ENCODE measurements around the gene LGALS9.

- TF ChIP-seq CTCF (optimal IDR thresholded peaks at IDR 0.05 in 1 of 3, IDR thresholded peaks at IDR 0.05 in 1 of 3, conservative IDR thresholded peaks at IDR 0.05 in 1 of 3; ENCODE audit: extremely low read depth in 1 of 3, insufficient read depth in 2 of 3, low read length in 3 of 3) (no peak), EZH2 (IDR thresholded peaks at IDR 0.05; ENCODE audit: low read length) (no peak)
Observed at GRCh38 chr17:27621536-27621935, 9.5 kb upstream of the LGALS9 start.

All from keratinocyte (primary cell).